A549 (cell line): Measurements from ENCODE around the gene SYNGR2.

Experiments used
- CEBPB ChIP-seq, 2 experiments: fragments of >200 bp in 1 of 2; sonication (Bioruptor Twin) in 1 of 2; formaldehyde crosslinking in 1 of 2; IDR thresholded peaks; 2 replicates each; pipeline ENCODE4 v1.6.1; 2012 to 2016
- EHMT2 ChIP-seq: fragments of 200-600 bp; sonication (generic); IDR thresholded peaks from 2 replicates; pipeline ENCODE4 v1.6.1; 2016; ENCODE audit warnings: antibody characterized with exemption, low read depth, mild to moderate bottlenecking, moderate library complexity
- EP300 ChIP-seq, 2 experiments: fragments of >200 bp; sonication (Bioruptor Twin); formaldehyde crosslinking; IDR thresholded peaks; 2 replicates in 1 of 2; 3 replicates in 1 of 2; pipeline ENCODE4 v1.6.1; 2016 to 2017
- HOXA7 ChIP-seq: fragments of 250-450 bp; sonication (Bioruptor Pico); IDR thresholded peaks from 2 replicates; pipeline ENCODE4 v1.5.0; 2020; ENCODE audit warnings: mild to moderate bottlenecking, moderate library complexity
- TF ChIP-seq, protein P1 (sequence below): fragments of >200 bp; sonication (Bioruptor Twin); formaldehyde crosslinking; IDR thresholded peaks from 3 replicates; pipeline ENCODE4 v1.5.1; 2016
- TF ChIP-seq, protein P2 (sequence below): fragments of 200-600 bp; sonication (generic); IDR thresholded peaks from 2 replicates; pipeline ENCODE4 v1.6.1; 2016; ENCODE audit warnings: antibody characterized with exemption, mild to moderate bottlenecking, moderate library complexity
- TF ChIP-seq, protein P3 (sequence below): fragments of 250-450 bp; sonication (Bioruptor Pico); IDR thresholded peaks from 2 replicates; pipeline ENCODE4 v1.5.0; 2021; ENCODE audit warnings: mild to moderate bottlenecking, moderate library complexity, borderline replicate concordance
- TF ChIP-seq, protein P4 (sequence below): IDR thresholded peaks from 2 replicates; pipeline ENCODE4 v1.6.1; 2012

DNA sequence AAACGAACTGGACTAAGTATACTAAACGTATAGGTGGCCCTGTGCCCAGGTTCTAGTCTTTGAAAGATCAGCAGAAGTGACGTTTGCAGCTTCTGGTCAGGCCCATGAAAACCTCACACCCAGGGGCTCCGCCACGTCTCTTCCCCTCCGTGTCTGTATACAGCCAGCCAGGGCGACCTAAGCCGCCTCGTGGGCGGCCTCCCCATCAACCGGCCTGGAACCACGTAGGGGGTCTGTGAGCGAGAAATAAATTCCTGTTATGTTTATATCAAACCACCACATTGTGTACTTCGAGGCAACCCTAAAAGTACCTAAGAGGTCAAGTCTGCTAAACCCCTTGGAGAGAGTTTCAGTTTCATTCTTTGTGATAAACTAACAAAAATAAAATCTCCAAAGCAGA lies 11.7 kb downstream of the SYNGR2 start:
- TF ChIP-seq, protein P1, sequence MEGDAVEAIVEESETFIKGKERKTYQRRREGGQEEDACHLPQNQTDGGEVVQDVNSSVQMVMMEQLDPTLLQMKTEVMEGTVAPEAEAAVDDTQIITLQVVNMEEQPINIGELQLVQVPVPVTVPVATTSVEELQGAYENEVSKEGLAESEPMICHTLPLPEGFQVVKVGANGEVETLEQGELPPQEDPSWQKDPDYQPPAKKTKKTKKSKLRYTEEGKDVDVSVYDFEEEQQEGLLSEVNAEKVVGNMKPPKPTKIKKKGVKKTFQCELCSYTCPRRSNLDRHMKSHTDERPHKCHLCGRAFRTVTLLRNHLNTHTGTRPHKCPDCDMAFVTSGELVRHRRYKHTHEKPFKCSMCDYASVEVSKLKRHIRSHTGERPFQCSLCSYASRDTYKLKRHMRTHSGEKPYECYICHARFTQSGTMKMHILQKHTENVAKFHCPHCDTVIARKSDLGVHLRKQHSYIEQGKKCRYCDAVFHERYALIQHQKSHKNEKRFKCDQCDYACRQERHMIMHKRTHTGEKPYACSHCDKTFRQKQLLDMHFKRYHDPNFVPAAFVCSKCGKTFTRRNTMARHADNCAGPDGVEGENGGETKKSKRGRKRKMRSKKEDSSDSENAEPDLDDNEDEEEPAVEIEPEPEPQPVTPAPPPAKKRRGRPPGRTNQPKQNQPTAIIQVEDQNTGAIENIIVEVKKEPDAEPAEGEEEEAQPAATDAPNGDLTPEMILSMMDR: no peak
- TF ChIP-seq, protein P2, sequence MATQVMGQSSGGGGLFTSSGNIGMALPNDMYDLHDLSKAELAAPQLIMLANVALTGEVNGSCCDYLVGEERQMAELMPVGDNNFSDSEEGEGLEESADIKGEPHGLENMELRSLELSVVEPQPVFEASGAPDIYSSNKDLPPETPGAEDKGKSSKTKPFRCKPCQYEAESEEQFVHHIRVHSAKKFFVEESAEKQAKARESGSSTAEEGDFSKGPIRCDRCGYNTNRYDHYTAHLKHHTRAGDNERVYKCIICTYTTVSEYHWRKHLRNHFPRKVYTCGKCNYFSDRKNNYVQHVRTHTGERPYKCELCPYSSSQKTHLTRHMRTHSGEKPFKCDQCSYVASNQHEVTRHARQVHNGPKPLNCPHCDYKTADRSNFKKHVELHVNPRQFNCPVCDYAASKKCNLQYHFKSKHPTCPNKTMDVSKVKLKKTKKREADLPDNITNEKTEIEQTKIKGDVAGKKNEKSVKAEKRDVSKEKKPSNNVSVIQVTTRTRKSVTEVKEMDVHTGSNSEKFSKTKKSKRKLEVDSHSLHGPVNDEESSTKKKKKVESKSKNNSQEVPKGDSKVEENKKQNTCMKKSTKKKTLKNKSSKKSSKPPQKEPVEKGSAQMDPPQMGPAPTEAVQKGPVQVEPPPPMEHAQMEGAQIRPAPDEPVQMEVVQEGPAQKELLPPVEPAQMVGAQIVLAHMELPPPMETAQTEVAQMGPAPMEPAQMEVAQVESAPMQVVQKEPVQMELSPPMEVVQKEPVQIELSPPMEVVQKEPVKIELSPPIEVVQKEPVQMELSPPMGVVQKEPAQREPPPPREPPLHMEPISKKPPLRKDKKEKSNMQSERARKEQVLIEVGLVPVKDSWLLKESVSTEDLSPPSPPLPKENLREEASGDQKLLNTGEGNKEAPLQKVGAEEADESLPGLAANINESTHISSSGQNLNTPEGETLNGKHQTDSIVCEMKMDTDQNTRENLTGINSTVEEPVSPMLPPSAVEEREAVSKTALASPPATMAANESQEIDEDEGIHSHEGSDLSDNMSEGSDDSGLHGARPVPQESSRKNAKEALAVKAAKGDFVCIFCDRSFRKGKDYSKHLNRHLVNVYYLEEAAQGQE: no peak
- TF ChIP-seq, protein P3, sequence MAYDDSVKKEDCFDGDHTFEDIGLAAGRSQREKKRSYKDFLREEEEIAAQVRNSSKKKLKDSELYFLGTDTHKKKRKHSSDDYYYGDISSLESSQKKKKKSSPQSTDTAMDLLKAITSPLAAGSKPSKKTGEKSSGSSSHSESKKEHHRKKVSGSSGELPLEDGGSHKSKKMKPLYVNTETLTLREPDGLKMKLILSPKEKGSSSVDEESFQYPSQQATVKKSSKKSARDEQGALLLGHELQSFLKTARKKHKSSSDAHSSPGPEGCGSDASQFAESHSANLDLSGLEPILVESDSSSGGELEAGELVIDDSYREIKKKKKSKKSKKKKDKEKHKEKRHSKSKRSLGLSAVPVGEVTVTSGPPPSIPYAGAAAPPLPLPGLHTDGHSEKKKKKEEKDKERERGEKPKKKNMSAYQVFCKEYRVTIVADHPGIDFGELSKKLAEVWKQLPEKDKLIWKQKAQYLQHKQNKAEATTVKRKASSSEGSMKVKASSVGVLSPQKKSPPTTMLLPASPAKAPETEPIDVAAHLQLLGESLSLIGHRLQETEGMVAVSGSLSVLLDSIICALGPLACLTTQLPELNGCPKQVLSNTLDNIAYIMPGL (CRISPR knock-in tag): no peak
- TF ChIP-seq EP300 (IDR thresholded peaks at IDR 0.05) (no peak), EHMT2 (no peak), HOXA7 (no peak), CEBPB (IDR thresholded peaks at IDR 0.05) (no peak)
- TF ChIP-seq, protein P4, sequence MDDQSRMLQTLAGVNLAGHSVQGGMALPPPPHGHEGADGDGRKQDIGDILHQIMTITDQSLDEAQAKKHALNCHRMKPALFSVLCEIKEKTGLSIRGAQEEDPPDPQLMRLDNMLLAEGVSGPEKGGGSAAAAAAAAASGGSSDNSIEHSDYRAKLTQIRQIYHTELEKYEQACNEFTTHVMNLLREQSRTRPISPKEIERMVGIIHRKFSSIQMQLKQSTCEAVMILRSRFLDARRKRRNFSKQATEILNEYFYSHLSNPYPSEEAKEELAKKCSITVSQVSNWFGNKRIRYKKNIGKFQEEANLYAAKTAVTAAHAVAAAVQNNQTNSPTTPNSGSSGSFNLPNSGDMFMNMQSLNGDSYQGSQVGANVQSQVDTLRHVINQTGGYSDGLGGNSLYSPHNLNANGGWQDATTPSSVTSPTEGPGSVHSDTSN: no peak
